Smooth muscle cell (in vitro differentiated cells): ENCODE results near the gene DUSP5. TPM values are rescaled to one million over a fixed set of nuclear protein-coding genes. Genes with fewer than 3 reads are reported as not detected.

ENCODE experiments used
- DNase-seq: peaks from one replicate; lab custom pipeline; 2025; ENCODE audit not compliant: unreplicated experiment; lab: John Stamatoyannopoulos, UW
- H2AFZ ChIP-seq: fragments of 200-600 bp; sonication (generic); 2 replicates; pipeline ENCODE4 v1.6.0; 2016; ENCODE audit warnings: antibody characterized with exemption, low read depth, mild to moderate bottlenecking
- H3F3A ChIP-seq: fragments of 200-600 bp; sonication (generic); 2 replicates; pipeline ENCODE4 v1.6.0; 2017; ENCODE audit warnings: antibody characterized with exemption, low read depth
- H3K27ac ChIP-seq: fragments of 200-600 bp; sonication (generic); 2 replicates; pipeline ENCODE4 v1.5.1; 2016; ENCODE audit warnings: low read depth, mild to moderate bottlenecking
- H3K27me3 ChIP-seq: fragments of 200-600 bp; sonication (generic); 2 replicates; pipeline ENCODE4 v1.6.1; 2016; ENCODE audit warnings: low read depth, mild to moderate bottlenecking
- H3K36me3 ChIP-seq: fragments of 200-600 bp; sonication (generic); 2 replicates; pipeline ENCODE4 v1.5.1; 2016; ENCODE audit warnings: low read depth
- H3K4me1 ChIP-seq: fragments of 200-600 bp; sonication (generic); 2 replicates; pipeline ENCODE4 v1.5.1; 2016; ENCODE audit warnings: low read depth
- H3K4me2 ChIP-seq: fragments of 200-600 bp; sonication (generic); 2 replicates; pipeline ENCODE4 v1.6.0; 2016; ENCODE audit warnings: mild to moderate bottlenecking
- H3K4me3 ChIP-seq: fragments of 200-600 bp; sonication (generic); 2 replicates; pipeline ENCODE4 v1.5.1; 2016; ENCODE audit warnings: mild to moderate bottlenecking
- H3K79me2 ChIP-seq: fragments of 200-600 bp; sonication (generic); 2 replicates; pipeline ENCODE4 v1.6.0; 2016; ENCODE audit warnings: low read depth, mild to moderate bottlenecking
- H3K9ac ChIP-seq: fragments of 200-600 bp; sonication (generic); 2 replicates; pipeline ENCODE4 v1.6.0; 2016; ENCODE audit warnings: low read depth
- H3K9me3 ChIP-seq: fragments of 200-600 bp; sonication (generic); replicated peaks from 2 replicates; pipeline ENCODE4 v1.5.1; 2016; ENCODE audit warnings: low read depth
- H4K20me1 ChIP-seq: fragments of 200-600 bp; sonication (generic); 2 replicates; pipeline ENCODE4 v1.6.0; 2016; ENCODE audit warnings: low read depth
- WGBS: methylation state at CpG from one replicate; pipeline ENCODE4 v1.1.7; 2016; ENCODE audit warnings: low lambda C conversion rate; 5-methylcytosine and 5-hydroxymethylcytosine counted together
- polyA plus RNA-seq: library from polyadenylated mRNA; unstranded; fragments of >200 nt; fragmentation: Nextera tagmentation; extraction: Ambion mirVana; gene quantifications from 2 replicates; pipeline ENCODE4 v1.2.1, GENCODE V29; 2016
- total RNA-seq: library from RNA; depleted of rRNA; stranded (reverse); fragments of >200 nt; gene quantifications from 2 replicates; pipeline ENCODE4 v1.2.3, GENCODE V29; 2014
- TF ChIP-seq, protein P1 (sequence below): fragments of 200-600 bp; sonication (generic); IDR thresholded peaks from 2 replicates; pipeline ENCODE4 v1.5.1; 2017; ENCODE audit warnings: borderline replicate concordance, mild to moderate bottlenecking, antibody characterized with exemption; ENCODE audit not compliant: insufficient read depth, poor library complexity, severe bottlenecking

The DUSP5 gene
- total and polyA plus RNA-seq, 2 experiments from 2014 or later = 13.6 to 23.6 TPM

DNA sequence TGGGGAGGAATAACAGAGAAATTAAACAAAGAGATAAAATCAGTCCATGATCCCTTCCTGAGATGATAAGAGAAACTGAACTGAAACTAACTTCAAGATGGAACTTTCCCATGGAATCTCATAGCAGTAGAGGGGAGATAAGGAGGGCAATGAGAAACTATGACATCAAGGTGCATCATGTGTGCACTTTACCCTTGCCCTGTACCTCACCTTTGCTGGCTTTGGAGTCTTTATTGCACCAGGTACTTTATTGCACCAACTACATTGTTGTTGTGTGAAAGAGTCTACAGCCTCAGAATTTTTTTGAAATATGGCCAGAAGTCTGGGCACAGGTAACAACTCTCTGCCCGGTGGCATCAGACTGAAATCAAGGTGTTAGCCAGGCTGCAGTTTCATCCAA, 58.6 kb downstream of the DUSP5 start:
- WGBS = 94% methylated on average over 1 of the region's 1 CpG
- Histone ChIP-seq H3K4me1 (peaks cover 6% of the 10 kb centered on the region), H3K79me2 (no peaks in the 10 kb centered on the region), H3K9ac (no peak overlapping the region), H3K27ac (no peak overlapping the region), H3K4me3 (no peak overlapping the region), H2AFZ (no peak overlapping the region), H3K9me3 (no peaks in the 10 kb centered on the region), H3K36me3 (no peaks in the 10 kb centered on the region), H3F3A (no peaks in the 10 kb centered on the region), H3K27me3 (peaks cover 10% of the 10 kb centered on the region), H3K4me2 (no peak overlapping the region), H4K20me1 (no peaks in the 10 kb centered on the region)
- DNase-seq = no peak
- TF ChIP-seq, protein P1, sequence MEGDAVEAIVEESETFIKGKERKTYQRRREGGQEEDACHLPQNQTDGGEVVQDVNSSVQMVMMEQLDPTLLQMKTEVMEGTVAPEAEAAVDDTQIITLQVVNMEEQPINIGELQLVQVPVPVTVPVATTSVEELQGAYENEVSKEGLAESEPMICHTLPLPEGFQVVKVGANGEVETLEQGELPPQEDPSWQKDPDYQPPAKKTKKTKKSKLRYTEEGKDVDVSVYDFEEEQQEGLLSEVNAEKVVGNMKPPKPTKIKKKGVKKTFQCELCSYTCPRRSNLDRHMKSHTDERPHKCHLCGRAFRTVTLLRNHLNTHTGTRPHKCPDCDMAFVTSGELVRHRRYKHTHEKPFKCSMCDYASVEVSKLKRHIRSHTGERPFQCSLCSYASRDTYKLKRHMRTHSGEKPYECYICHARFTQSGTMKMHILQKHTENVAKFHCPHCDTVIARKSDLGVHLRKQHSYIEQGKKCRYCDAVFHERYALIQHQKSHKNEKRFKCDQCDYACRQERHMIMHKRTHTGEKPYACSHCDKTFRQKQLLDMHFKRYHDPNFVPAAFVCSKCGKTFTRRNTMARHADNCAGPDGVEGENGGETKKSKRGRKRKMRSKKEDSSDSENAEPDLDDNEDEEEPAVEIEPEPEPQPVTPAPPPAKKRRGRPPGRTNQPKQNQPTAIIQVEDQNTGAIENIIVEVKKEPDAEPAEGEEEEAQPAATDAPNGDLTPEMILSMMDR = no peak

DNA sequence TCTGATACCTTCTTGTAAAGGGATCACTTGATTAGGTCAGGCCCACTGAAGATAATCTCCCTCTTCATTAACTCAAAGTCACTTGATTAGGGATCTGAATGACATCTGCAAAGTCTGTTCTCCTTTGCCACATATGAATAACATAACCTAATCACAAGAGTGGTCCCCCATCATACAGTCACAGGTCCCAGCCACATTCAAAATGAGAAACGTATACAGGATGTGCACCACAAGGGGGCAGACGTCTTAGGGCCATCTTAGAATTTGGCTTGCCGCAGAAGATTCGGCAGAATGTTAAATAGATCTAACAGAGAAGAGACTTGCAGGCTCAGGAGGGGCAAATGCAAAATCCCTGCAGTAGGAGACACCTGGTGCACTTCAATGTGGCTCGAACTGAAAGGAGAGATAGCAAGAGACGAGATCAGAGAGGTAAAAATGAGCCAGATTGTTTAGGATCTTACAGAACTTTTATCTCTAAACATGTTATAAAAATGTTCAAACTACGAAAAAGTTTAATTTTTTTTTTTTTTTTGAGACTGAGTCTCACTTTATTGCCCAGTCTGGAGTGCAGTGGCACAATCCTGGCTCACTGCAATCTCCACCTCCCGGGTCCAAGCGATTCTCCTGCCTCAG, 59.4 kb downstream of the DUSP5 start:
- Histone ChIP-seq H3K9ac (no peak overlapping the region), H3K36me3 (no peaks in the 10 kb centered on the region), H3K27me3 (peaks cover 4% of the 10 kb centered on the region), H2AFZ (no peak overlapping the region), H4K20me1 (no peaks in the 10 kb centered on the region), H3K4me3 (no peak overlapping the region), H3K79me2 (no peaks in the 10 kb centered on the region), H3K9me3 (no peaks in the 10 kb centered on the region), H3K27ac (no peak overlapping the region), H3K4me2 (no peak overlapping the region), H3K4me1 (peaks cover 6% of the 10 kb centered on the region), H3F3A (no peaks in the 10 kb centered on the region)
- TF ChIP-seq, protein P1 = peak; percentile 44
- WGBS = 67% methylated on average over 9 of the region's 9 CpGs
- no peak for DNase-seq

DNA sequence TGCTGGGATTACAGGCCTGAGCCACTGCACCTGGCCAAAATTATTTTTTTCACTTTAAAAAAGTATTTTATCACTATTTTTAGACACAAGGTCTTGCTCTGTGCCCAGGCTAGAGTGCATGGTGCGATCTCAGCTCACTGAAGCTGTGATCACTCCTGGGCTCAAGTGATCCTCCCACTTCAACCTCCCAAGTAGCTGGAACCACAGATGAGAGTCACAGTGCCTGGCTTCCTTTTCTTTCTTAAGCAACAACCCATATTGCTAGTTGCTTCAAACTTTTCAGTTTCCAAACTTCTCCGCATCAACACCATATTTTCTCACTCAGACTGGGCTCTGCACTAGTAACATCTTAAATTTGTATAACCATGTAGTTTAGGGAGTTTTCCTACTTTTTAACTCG, 60.3 kb downstream of the DUSP5 start:
- H3K9ac ChIP-seq = no peak overlapping the region
- WGBS = 84% methylated on average over 3 of the region's 3 CpGs
- peaks cover 6% of the 10 kb centered on the region for H3K4me1 ChIP-seq
- H2AFZ ChIP-seq = no peak overlapping the region
- TF ChIP-seq, protein P1 = no peak
- H3K27ac ChIP-seq = no peak overlapping the region
- no peak overlapping the region for H3K4me2 ChIP-seq
- H3K79me2 ChIP-seq = no peaks in the 10 kb centered on the region
- H3K9me3 ChIP-seq = no peaks in the 10 kb centered on the region
- DNase-seq = no peak
- H3K4me3 ChIP-seq = no peak overlapping the region
- H3K36me3 ChIP-seq = no peaks in the 10 kb centered on the region
- no peaks in the 10 kb centered on the region for H4K20me1 ChIP-seq
- H3K27me3 ChIP-seq = peaks cover 4% of the 10 kb centered on the region
- no peaks in the 10 kb centered on the region for H3F3A ChIP-seq

DNA sequence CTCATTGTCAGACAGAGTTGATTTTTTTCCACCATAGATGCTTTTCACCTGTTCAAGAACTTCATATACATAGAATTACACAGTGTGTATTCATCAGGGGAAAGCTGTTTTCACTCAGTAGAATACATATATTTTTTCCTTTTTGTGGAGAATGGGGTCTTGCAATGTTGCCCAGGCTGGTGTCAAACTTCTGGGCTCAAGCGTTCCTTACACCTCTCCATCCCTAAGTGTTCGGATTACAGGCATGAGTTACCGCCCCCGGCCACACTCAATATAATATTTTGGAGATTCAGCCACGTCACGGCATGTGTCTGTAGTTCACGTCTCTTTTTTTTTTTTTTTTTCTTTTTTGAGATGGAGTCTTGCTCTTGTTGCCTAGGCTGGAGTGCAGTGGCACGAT, 62.3 kb downstream of the DUSP5 start:
- H3K4me3 ChIP-seq = no peak overlapping the region
- H3K4me2 ChIP-seq = no peak overlapping the region
- no peaks in the 10 kb centered on the region for H3K36me3 ChIP-seq
- H2AFZ ChIP-seq = no peak overlapping the region
- no peaks in the 10 kb centered on the region for H3F3A ChIP-seq
- no peak overlapping the region for H3K27ac ChIP-seq
- H3K27me3 ChIP-seq = peaks cover 4% of the 10 kb centered on the region
- H3K79me2 ChIP-seq = no peaks in the 10 kb centered on the region
- no peaks in the 10 kb centered on the region for H3K9me3 ChIP-seq
- DNase-seq = no peak
- TF ChIP-seq, protein P1 = no peak
- 97% methylated on average over 8 of the region's 8 CpGs for WGBS
- no peak overlapping the region for H3K9ac ChIP-seq
- no peaks in the 10 kb centered on the region for H4K20me1 ChIP-seq
- no peaks in the 10 kb centered on the region for H3K4me1 ChIP-seq
